Measurements from ENCODE around the gene SYCP3. TPM values are rescaled to one million over a fixed set of nuclear protein-coding genes. Genes with fewer than 3 reads are reported as not detected.

The SYCP3 gene
- total and polyA plus RNA-seq, 2 of the 13 experiments (the other 11 are each of a cell fraction or from before 2014, with no cell fraction given), result not detected

DNA sequence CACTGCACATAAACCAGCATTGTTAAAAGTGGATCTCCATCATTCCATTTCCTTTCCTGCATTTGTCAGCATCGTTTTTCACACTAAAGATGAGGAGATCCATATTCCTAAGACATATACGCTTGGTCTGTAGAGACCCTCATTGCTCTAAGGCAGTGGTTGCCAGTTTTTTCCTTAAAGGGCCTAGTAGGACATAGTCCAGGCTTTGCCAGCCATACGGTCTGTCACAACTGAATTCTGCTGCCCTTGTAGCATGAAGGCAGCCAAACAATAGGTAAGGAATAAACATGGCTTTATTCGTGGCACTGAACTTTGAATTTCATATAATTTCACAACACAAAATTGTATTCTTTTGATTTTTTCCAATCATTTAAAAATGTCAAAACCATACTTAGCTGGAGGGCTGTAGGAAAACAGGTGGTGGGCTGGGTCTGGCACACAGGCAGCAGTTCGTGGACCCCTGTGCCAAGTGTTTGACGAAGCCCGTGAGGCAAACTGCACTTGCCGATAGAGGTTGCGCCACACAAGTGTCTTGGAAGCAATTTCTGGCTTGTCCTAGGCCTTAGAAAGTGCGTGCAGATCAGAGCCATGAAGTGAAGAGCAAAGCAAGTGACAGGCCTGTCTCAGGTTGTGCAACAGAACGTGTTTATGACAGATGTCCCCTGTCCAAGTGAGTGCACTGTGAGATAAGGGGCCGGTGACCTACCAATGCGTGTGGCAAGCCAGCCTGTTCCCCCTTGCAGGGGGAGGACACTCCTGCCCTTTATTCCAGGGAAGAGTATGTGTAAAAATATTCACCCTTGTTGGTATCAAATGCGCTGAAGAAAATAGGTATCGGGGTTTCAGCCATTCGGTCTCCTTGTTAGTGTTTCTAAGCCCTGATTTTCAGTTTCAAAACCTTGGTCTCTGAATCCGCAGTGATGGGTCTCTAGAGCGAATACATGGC lies 42.7 kb downstream of the SYCP3 start (continued):
- TF ChIP-seq ZNF567 (CRISPR knock-in tag; IDR thresholded peaks at IDR 0.05; ENCODE audit: borderline replicate concordance), result no peak
- TF ChIP-seq MEIS2 (CRISPR knock-in tag; IDR thresholded peaks at IDR 0.05), result peak; percentile 97
- TF ChIP-seq, protein P1, sequence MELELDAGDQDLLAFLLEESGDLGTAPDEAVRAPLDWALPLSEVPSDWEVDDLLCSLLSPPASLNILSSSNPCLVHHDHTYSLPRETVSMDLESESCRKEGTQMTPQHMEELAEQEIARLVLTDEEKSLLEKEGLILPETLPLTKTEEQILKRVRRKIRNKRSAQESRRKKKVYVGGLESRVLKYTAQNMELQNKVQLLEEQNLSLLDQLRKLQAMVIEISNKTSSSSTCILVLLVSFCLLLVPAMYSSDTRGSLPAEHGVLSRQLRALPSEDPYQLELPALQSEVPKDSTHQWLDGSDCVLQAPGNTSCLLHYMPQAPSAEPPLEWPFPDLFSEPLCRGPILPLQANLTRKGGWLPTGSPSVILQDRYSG (CRISPR knock-in tag; IDR thresholded peaks at IDR 0.05), result no peak; the same call in 1 of the 2 replicates
- TF ChIP-seq ZNF512B (CRISPR knock-in tag; IDR thresholded peaks at IDR 0.05; ENCODE audit: borderline replicate concordance), result no peak; the same call in 1 of the 2 replicates
- TF ChIP-seq, protein P2, sequence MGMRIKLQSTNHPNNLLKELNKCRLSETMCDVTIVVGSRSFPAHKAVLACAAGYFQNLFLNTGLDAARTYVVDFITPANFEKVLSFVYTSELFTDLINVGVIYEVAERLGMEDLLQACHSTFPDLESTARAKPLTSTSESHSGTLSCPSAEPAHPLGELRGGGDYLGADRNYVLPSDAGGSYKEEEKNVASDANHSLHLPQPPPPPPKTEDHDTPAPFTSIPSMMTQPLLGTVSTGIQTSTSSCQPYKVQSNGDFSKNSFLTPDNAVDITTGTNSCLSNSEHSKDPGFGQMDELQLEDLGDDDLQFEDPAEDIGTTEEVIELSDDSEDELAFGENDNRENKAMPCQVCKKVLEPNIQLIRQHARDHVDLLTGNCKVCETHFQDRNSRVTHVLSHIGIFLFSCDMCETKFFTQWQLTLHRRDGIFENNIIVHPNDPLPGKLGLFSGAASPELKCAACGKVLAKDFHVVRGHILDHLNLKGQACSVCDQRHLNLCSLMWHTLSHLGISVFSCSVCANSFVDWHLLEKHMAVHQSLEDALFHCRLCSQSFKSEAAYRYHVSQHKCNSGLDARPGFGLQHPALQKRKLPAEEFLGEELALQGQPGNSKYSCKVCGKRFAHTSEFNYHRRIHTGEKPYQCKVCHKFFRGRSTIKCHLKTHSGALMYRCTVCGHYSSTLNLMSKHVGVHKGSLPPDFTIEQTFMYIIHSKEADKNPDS (CRISPR knock-in tag; IDR thresholded peaks at IDR 0.05), result 0 out of 2 replicates have a peak, but pooled peaks have one; percentile 29
- TF ChIP-seq ZNF296 (CRISPR knock-in tag; conservative IDR thresholded peaks at IDR 0.05), result peak; percentile 60; the same call in 1 of the 2 replicates
- TF ChIP-seq ZNF878 (CRISPR knock-in tag; IDR thresholded peaks at IDR 0.05), result no peak
- no peak for TF ChIP-seq BRD4 (CRISPR knock-in tag; IDR thresholded peaks at IDR 0.05)
- TF ChIP-seq IRX3 (CRISPR knock-in tag; IDR thresholded peaks at IDR 0.05; ENCODE audit: borderline replicate concordance, low read depth), result no peak; the same call in 1 of the 2 replicates
- TF ChIP-seq RARG (CRISPR knock-in tag; IDR thresholded peaks at IDR 0.05; ENCODE audit: low read depth), result no peak
- TF ChIP-seq HNRNPLL (IDR thresholded peaks at IDR 0.05; ENCODE audit: low read depth, low read length, poor library complexity, severe bottlenecking), result no peak
- TF ChIP-seq MAF1 (CRISPR knock-in tag; IDR thresholded peaks at IDR 0.05; ENCODE audit: borderline replicate concordance), result no peak
- TF ChIP-seq REST (IDR thresholded peaks at IDR 0.05; ENCODE audit: borderline replicate concordance in 1 of 2, low read depth in 1 of 2, low read length in 2 of 2), result no peak; a peak in 1 of 4 replicates
- no peak for TF ChIP-seq HOXA9 (CRISPR knock-in tag; IDR thresholded peaks at IDR 0.05; ENCODE audit: borderline replicate concordance)
- TF ChIP-seq ZNF432 (CRISPR knock-in tag; IDR thresholded peaks at IDR 0.05; ENCODE audit: borderline replicate concordance), result no peak
- TF ChIP-seq JUNB (CRISPR knock-in tag; IDR thresholded peaks at IDR 0.05; ENCODE audit: borderline replicate concordance), result no peak
- TF ChIP-seq FLYWCH1 (CRISPR knock-in tag; IDR thresholded peaks at IDR 0.05), result no peak
- no peak for TF ChIP-seq SP140L (CRISPR knock-in tag; IDR thresholded peaks at IDR 0.05; ENCODE audit: borderline replicate concordance)
